ENCODE results near the gene TNIP2. TPM values are rescaled to one million over a fixed set of nuclear protein-coding genes. Genes with fewer than 3 reads are reported as not detected.

TNIP2 gene
- total RNA-seq, 1 experiment from 2014 or later = 27.2 TPM

Other genes with a start within 250 kb of the TNIP2 start
- gene FAM193A, start 219.7 kb downstream of the TNIP2 start, total RNA-seq (2014; rRNA removed; shearing (Covaris generic)) = 9.8 and 12.2 TPM in 2 replicates
- gene SH3BP2, start 36.7 kb upstream of the TNIP2 start, total RNA-seq (2014; rRNA removed; shearing (Covaris generic)) = 7.5 and 8.2 TPM in 2 replicates
- gene ADD1, start 87.5 kb upstream of the TNIP2 start, total RNA-seq (2014; rRNA removed; shearing (Covaris generic)) = 71.6 and 81.8 TPM in 2 replicates
- 28.6 and 37.1 TPM in 2 replicates for gene NOP14, start 207.1 kb upstream of the TNIP2 start, total RNA-seq (2014; rRNA removed; shearing (Covaris generic))
- 1.3 and 2.4 TPM in 2 replicates for gene GRK4, start 207.2 kb upstream of the TNIP2 start, total RNA-seq (2014; rRNA removed; shearing (Covaris generic))